Pancreas (tissue), 10 donors: ENCODE results near the gene EGLN1. TPM values are rescaled to one million over a fixed set of nuclear protein-coding genes. Genes with fewer than 3 reads are reported as not detected.
A peak's percentile ranks its signal among the peaks of the same experiment; 100 is the strongest.
"Not testable (repeated sequence)": the region's sequence is repeated elsewhere in the genome, so short reads cannot be mapped to it uniquely, and the experiment has no call there.

ENCODE experiments used
- ATAC-seq, 4 donors: fragments of 200-7000 bp; cut with Tn5 transposase; one replicate each; pipeline versions ENCODE4 v1.8.0 to v1.9.1; 2020; ENCODE audit warnings: mild to moderate bottlenecking in 4 of 4, moderate library complexity in 4 of 4
- DNase-seq, 6 donors: peaks; one replicate each; pipeline ENCODE4 v3.0.0-alpha.2; 2020
- FAIRE-seq: peaks from 2 replicates; lab custom pipeline; 2012; peaks lifted over from hg19 to GRCh38; lab: Jason Lieb, UNC
- H3K27ac ChIP-seq, 4 donors: fragments of 200-600 bp; sonication (generic); 1 replicate in 3 of 4; 2 replicates in 1 of 4; pipeline versions ENCODE4 v1.5.0 to v1.8.0; 2020
- H3K27me3 ChIP-seq, 4 donors: fragments of 200-600 bp; one replicate each; pipeline ENCODE4 v1.8.0; 2021
- H3K36me3 ChIP-seq, 3 donors: fragments of 200-600 bp; sonication (generic) in 1 of 3; one replicate each; pipeline versions ENCODE4 v1.5.0 to v1.8.0; 2020 to 2021
- H3K4me1 ChIP-seq, 3 donors: fragments of 200-600 bp; one replicate each; pipeline ENCODE4 v1.8.0; 2021
- H3K4me3 ChIP-seq, 4 donors: fragments of 200-600 bp; sonication (generic) in 2 of 4; one replicate each; pipeline versions ENCODE4 v1.5.0 to v1.8.0; 2020 to 2021
- H3K9me3 ChIP-seq, 4 donors: fragments of 200-600 bp; one replicate each; pipeline ENCODE4 v1.8.0; 2021
- WGBS, 2 donors: extraction: QIAGEN DNeasy Blood & Tissue Kit; methylation state at CpG; one replicate each; pipeline ENCODE4 v1.1.7; 2013; 5-methylcytosine and 5-hydroxymethylcytosine counted together
- intact Hi-C, 3 donors: fragments of 100-400 bp; cut with DNase I; formaldehyde crosslinking; loops; one replicate each; pipeline versions ENCODE4 v1.11.1 to v1.14.2; 2022
- polyA plus RNA-seq, 2 donors: library from polyadenylated mRNA; stranded (reverse); fragments of 200-250 nt; gene quantifications; one replicate each; pipeline ENCODE4 v1.2.3, GENCODE V29; 2013
- total RNA-seq, 6 donors: library from RNA; stranded (reverse); fragmentation: NEBNext Ultra II Directional in 4 of 6; extraction: Animal tissue kit (Norgen Biotek cat#: 25700) in 4 of 6; gene quantifications; one replicate each; pipeline versions ENCODE4 v1.2.1 to v1.2.4, GENCODE V29; 2021 to 2023
- TF ChIP-seq, protein P1 (sequence below), 4 donors: fragments of 200-600 bp; sonication (generic) in 3 of 4; IDR thresholded peaks; one replicate each; pipeline versions ENCODE4 v1.5.0 to v1.8.0; 2021; ENCODE audit warnings: antibody characterized with exemption in 4 of 4
- donor health status: healthy with polysubstance abuse.
- donor health status: DM: no; HTN: no; CAD: no; lungs with moderate emphysema.
- donor health status: DM: no; HTN: no; CAD: no.
- donor health status: control.
- donor health status: control.
- donor health status: Bipolar disorder and iron deficiency.
- donor health status: DM: yes; HTN: yes; CAD: no.
- donor health status: DM: no; HTN: no; CAD: no.
- donor health status: DM: no; HTN: no; CAD: no.
- donor health status: DM: yes; HTN: yes; CAD: no.

The EGLN1 gene
- 10 to 100 TPM; 14.0 to 27.0 (median 19.6) TPM for total RNA-seq
- 1 to 10 TPM; 6.8 to 10.0 TPM for polyA plus RNA-seq

DNA sequence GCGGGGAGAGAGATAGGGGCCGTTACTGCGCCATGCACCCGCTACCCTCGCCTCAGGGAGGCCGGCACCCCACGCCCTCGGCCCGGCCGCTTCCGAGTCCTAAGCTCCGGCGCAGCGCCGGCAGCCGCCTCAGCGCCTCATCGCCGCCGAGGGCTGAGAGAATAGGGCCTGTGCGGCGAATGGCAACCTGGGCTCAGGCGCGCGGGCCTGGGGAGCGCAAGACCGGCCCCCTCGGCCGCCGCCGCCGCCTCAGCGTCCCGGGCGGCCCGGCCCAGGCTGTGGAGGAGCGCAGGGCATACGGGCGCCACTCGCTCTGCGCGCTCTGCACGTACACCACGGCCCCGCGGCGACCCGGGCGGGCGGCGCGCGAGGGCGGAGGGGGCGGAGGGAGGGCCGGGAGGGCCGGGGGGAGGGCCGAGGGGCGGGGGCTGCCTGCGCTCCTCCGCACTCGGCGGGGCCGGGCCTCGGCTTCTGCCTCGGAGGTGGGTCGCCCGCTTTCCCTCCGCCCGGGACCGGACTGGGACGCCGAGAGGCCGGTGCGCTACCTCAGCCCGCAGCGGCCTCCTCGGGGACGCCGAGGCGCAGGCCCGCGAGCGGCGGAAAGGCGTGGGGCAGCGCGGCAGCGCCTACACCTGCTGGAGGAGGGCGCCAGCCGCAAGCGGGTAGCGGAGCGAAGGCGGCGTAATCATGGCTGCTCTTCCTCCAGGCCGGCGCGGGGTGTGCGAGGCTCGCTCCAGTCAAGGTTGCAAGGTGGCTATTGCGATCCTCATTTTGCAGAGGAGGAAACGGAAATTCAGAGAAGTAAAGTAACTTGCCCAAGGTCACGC lies at the start of gene EGLN1:
TSS of gene EGLN1 (minus strand) at position 317 of the 827 bp plus-strand sequence. CDS start 399 bp downstream, outside the sequence.
- H3K27ac ChIP-seq = peak within 1 kb of the TSS; percentile 93 to 99 (median 97)
- ATAC-seq = peak; percentile 73 to 86 (median 81)
- H3K4me3 ChIP-seq = peak within 1 kb of the TSS; percentile 74 to 84 (median 78)
- H3K27me3 ChIP-seq = no peaks in the 10 kb centered on the region
- TF ChIP-seq, protein P1, sequence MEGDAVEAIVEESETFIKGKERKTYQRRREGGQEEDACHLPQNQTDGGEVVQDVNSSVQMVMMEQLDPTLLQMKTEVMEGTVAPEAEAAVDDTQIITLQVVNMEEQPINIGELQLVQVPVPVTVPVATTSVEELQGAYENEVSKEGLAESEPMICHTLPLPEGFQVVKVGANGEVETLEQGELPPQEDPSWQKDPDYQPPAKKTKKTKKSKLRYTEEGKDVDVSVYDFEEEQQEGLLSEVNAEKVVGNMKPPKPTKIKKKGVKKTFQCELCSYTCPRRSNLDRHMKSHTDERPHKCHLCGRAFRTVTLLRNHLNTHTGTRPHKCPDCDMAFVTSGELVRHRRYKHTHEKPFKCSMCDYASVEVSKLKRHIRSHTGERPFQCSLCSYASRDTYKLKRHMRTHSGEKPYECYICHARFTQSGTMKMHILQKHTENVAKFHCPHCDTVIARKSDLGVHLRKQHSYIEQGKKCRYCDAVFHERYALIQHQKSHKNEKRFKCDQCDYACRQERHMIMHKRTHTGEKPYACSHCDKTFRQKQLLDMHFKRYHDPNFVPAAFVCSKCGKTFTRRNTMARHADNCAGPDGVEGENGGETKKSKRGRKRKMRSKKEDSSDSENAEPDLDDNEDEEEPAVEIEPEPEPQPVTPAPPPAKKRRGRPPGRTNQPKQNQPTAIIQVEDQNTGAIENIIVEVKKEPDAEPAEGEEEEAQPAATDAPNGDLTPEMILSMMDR (IDR thresholded peaks at IDR 0.05) = peak in 1 of 4 donors; percentile 12
- DNase-seq = peak; percentile 82 to 93 (median 88)
- no peaks in the 10 kb centered on the region for H3K36me3 ChIP-seq
- FAIRE-seq = no peak
- WGBS, 2 donors = 0% methylated on average over 53 to 99 of the region's 104 CpGs
- intact Hi-C loops = no loop called here
- H3K4me1 ChIP-seq = peaks cover 17 to 37% (median 30%) of the 10 kb centered on the region in 3 donors
- H3K9me3 ChIP-seq = no peaks in the 10 kb centered on the region

DNA sequence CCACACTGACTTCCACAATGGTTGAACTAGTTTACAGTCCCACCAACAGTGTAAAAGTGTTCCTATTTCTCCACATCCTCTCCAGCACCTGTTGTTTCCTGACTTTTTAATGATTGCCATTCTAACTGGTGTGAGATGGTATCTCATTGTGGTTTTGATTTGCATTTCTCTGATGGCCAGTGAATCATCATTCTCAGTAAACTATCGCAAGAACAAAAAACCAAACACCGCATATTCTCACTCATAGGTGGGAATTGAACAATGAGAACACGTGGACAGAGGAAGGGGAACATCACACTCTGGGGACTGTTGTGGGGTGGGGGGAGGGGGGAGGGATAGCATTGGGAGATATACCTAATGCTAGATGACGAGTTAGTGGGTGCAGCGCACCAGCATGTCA lies 49.4 kb upstream of the EGLN1 start:
- H3K4me1 ChIP-seq, DNase-seq, ATAC-seq, H3K4me3 ChIP-seq, H3K27ac ChIP-seq, H3K9me3 ChIP-seq, H3K36me3 ChIP-seq, intact Hi-C loops, H3K27me3 ChIP-seq, FAIRE-seq: not testable (repeated sequence)
- WGBS, 2 donors = 91% methylated on average over 3 of the region's 5 CpGs

DNA sequence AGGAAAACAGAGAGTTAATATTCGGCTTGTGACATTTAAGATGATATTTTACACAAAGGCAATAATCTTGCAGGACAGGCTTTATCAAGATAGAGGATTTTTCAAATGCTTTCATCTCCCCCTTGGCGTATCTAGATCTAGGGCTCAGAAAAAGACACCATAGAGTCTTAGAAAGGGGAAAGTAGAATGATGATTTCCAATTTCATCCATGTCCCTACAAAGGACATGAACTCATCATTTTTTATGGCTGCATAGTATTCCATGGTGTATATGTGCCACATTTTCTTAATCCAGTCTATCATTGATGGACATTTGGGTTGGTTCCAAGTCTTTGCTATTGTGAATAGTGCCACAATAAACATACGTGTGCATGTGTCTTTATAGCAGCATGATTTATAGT lies 48.9 kb upstream of the EGLN1 start:
- FAIRE-seq, H3K27ac ChIP-seq, intact Hi-C loops, H3K36me3 ChIP-seq, ATAC-seq, DNase-seq, H3K9me3 ChIP-seq, H3K27me3 ChIP-seq, H3K4me1 ChIP-seq, H3K4me3 ChIP-seq: not testable (repeated sequence)
- WGBS, 2 donors = 68 to 72% methylated on average over 2 of the region's 3 CpGs

DNA sequence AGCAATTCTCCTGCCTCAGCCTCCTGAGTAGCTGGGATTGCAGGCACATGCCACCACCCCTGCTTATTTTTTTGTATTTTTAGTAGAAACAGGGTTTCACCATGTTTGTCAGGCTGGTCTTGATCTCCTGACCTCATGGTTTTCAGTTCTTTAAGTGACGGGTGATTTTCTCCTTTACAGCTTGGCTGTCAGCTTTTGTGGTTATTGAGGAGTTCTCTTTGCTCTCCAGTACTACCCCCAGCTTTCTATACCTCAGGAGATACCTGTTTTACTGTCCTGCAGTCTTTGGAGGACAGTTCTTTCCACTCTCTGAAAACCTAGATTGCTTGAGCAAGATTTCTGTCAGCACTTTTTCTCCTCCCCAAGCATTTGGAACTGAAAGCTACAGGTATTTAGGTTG lies 45.9 kb upstream of the EGLN1 start:
- Histone ChIP-seq H3K27ac (no peak overlapping the region), H3K27me3 (peaks cover 0 to 3% (median 0%) of the 10 kb centered on the region in 4 donors), H3K4me3 (no peak overlapping the region), H3K4me1 (no peaks in the 10 kb centered on the region), H3K9me3 (no peaks in the 10 kb centered on the region), H3K36me3 (no peaks in the 10 kb centered on the region)
- intact Hi-C loops = no loop called here
- TF ChIP-seq, protein P1 (IDR thresholded peaks at IDR 0.05) = no peak
- ATAC-seq (no peak), FAIRE-seq (no peak), DNase-seq (no peak)
- WGBS, 2 donors = 82 to 89% methylated on average over 1 of the region's 1 CpG

DNA sequence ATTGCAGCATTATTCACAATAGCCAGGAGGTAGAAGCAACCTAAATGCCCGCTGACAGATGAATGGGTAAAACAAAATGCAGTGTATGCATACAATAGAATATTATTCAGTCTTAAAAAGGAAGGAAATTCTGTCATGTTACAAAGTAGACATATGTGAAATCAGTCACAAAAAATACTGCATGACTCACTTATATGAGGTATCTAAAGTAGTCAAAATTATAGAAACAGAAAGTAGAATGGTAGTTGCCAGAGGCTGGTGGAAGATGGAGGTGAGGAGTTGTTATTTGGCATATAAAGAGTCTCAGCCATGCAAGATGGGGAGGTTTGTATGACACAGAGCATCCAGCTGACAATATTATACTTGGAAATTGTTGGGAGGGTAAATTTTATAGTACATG lies 43.0 kb upstream of the EGLN1 start:
- H3K27me3 ChIP-seq = peaks cover 0 to 3% (median 0%) of the 10 kb centered on the region in 4 donors
- TF ChIP-seq, protein P1 (IDR thresholded peaks at IDR 0.05) = no peak
- H3K36me3 ChIP-seq = no peaks in the 10 kb centered on the region
- no peak for DNase-seq
- WGBS, 2 donors = 84 to 87% methylated on average over 1 of the region's 1 CpG
- H3K9me3 ChIP-seq = no peaks in the 10 kb centered on the region
- H3K4me1 ChIP-seq = no peaks in the 10 kb centered on the region
- no peak for ATAC-seq
- intact Hi-C loops = no loop called here
- FAIRE-seq = no peak
- H3K27ac ChIP-seq = no peak overlapping the region
- no peak overlapping the region for H3K4me3 ChIP-seq

DNA sequence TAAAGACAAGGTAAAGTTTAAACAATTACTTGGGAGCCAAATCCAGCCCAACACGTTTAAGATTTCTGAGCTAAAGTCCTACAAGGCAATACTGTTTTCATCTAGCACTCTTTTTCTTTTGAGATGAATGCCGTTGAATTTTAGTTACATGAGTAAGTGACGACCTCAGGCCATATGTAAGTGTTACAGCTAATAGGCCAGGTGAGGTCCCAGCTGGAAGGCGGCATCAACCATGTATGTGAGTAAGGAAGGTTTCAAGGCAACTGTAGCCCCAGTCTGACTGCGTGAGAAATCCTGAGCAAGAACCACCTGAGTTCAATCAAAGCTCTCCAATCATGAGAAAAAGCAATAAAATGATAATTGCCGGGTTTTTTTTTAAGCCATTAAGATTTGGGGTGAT lies 41.5 kb upstream of the EGLN1 start:
- no peak overlapping the region for H3K27ac ChIP-seq
- H3K36me3 ChIP-seq = no peaks in the 10 kb centered on the region
- no peaks in the 10 kb centered on the region for H3K9me3 ChIP-seq
- whole genome bisulfite sequencing, 2 donors = 27 to 30% methylated on average over 6 of the region's 6 CpGs
- DNase-seq = peak in 3 of 6 donors; percentile 6 to 25 (median 19)
- intact Hi-C loops = no loop called here
- TF ChIP-seq, protein P1 (IDR thresholded peaks at IDR 0.05) = no peak
- peaks cover 0 to 3% (median 0%) of the 10 kb centered on the region in 4 donors for H3K27me3 ChIP-seq
- H3K4me1 ChIP-seq = no peaks in the 10 kb centered on the region
- no peak for FAIRE-seq
- peak in 2 of 4 donors; percentile 36 to 73 for ATAC-seq
- H3K4me3 ChIP-seq = no peak overlapping the region
